Measurements from ENCODE around the gene PRKN.

Gene PRKN

GRCh38 chr6:161686655-161687054 lies 1040.9 kb downstream of the PRKN start:
- DNase-seq (ENCODE audit: insufficient read length, low spot score) (no peak), FAIRE-seq (no peak)
- no peak for TF ChIP-seq POLR2A (IDR thresholded peaks at IDR 0.05; ENCODE audit: low read depth, low read length)

- no peak for FAIRE-seq
- TF ChIP-seq POLR2A (IDR thresholded peaks at IDR 0.05; ENCODE audit: low read depth, low read length): no peak
- no peak for DNase-seq (ENCODE audit: insufficient read length, low spot score)
These were observed 1042.7 kb downstream of the PRKN start for GRCh38 chr6:161684731-161685475.

GRCh38 chr6:161683400-161683799 lies 1044.2 kb downstream of the PRKN start:
- no peak for TF ChIP-seq POLR2A (IDR thresholded peaks at IDR 0.05; ENCODE audit: low read depth, low read length)
- no peak for DNase-seq (ENCODE audit: insufficient read length, low spot score)
- no peak for FAIRE-seq

- no peak for TF ChIP-seq POLR2A (IDR thresholded peaks at IDR 0.05; ENCODE audit: low read depth, low read length)
- DNase-seq (ENCODE audit: insufficient read length, low spot score) (no peak), FAIRE-seq (no peak)
These were observed 1044.6 kb downstream of the PRKN start for GRCh38 chr6:161682982-161683381.

GRCh38 chr6:161679980-161680538 lies 1047.5 kb downstream of the PRKN start:
- TF ChIP-seq POLR2A (IDR thresholded peaks at IDR 0.05; ENCODE audit: low read depth, low read length): no peak
- FAIRE-seq (no peak), DNase-seq (ENCODE audit: insufficient read length, low spot score) (no peak)

- no peak for FAIRE-seq
These were observed 1050.4 kb downstream of the PRKN start for GRCh38 chr6:161677188-161677587.

GRCh38 chr6:161676586-161676985 lies 1051.0 kb downstream of the PRKN start:
- no peak for DNase-seq (ENCODE audit: insufficient read length, low spot score)
- FAIRE-seq: no peak
- TF ChIP-seq POLR2A (IDR thresholded peaks at IDR 0.05; ENCODE audit: low read depth, low read length): no peak

More at GRCh38 chr6:161677188-161677587, 1050.4 kb downstream of the PRKN start:
- no peak for TF ChIP-seq POLR2A (IDR thresholded peaks at IDR 0.05; ENCODE audit: low read depth, low read length)
- no peak for DNase-seq (ENCODE audit: insufficient read length, low spot score)

- DNase-seq (ENCODE audit: insufficient read length, low spot score) (no peak), FAIRE-seq (no peak)
- TF ChIP-seq POLR2A (IDR thresholded peaks at IDR 0.05; ENCODE audit: low read depth, low read length): no peak
These were observed 1052.5 kb downstream of the PRKN start for GRCh38 chr6:161674930-161675682.

GRCh38 chr6:161673026-161673425 lies 1054.5 kb downstream of the PRKN start:
- TF ChIP-seq POLR2A (IDR thresholded peaks at IDR 0.05; ENCODE audit: low read depth, low read length): no peak
- FAIRE-seq (no peak), DNase-seq (ENCODE audit: insufficient read length, low spot score) (no peak)

- DNase-seq (ENCODE audit: insufficient read length, low spot score) (no peak), FAIRE-seq (no peak)
- TF ChIP-seq POLR2A (IDR thresholded peaks at IDR 0.05; ENCODE audit: low read depth, low read length): no peak
These were observed 1056.4 kb downstream of the PRKN start for GRCh38 chr6:161671117-161671516.

GRCh38 chr6:161668665-161669064 lies 1058.9 kb downstream of the PRKN start:
- no peak for DNase-seq (ENCODE audit: insufficient read length, low spot score)
- TF ChIP-seq POLR2A (IDR thresholded peaks at IDR 0.05; ENCODE audit: low read depth, low read length): no peak
- FAIRE-seq: no peak

- FAIRE-seq: no peak
- no peak for DNase-seq (ENCODE audit: insufficient read length, low spot score)
- no peak for TF ChIP-seq POLR2A (IDR thresholded peaks at IDR 0.05; ENCODE audit: low read depth, low read length)
These were observed 1059.6 kb downstream of the PRKN start for GRCh38 chr6:161667957-161668356.

- FAIRE-seq (no peak), DNase-seq (ENCODE audit: insufficient read length, low spot score) (no peak)
- no peak for TF ChIP-seq POLR2A (IDR thresholded peaks at IDR 0.05; ENCODE audit: low read depth, low read length)
These were observed 1063.9 kb downstream of the PRKN start for GRCh38 chr6:161663682-161664081.
